Germinal center (tissue), 1 donor: ENCODE measurements around the gene ZNF101.
"Not testable (repeated sequence)": the region's sequence is repeated elsewhere in the genome, so short reads cannot be mapped to it uniquely, and the experiment has no call there.

ENCODE experiments used
- DNase-seq: peaks from one replicate; pipeline ENCODE4 v3.0.0; 2012; ENCODE audit warnings: mixed read lengths, low spot score

ZNF101 gene

DNA sequence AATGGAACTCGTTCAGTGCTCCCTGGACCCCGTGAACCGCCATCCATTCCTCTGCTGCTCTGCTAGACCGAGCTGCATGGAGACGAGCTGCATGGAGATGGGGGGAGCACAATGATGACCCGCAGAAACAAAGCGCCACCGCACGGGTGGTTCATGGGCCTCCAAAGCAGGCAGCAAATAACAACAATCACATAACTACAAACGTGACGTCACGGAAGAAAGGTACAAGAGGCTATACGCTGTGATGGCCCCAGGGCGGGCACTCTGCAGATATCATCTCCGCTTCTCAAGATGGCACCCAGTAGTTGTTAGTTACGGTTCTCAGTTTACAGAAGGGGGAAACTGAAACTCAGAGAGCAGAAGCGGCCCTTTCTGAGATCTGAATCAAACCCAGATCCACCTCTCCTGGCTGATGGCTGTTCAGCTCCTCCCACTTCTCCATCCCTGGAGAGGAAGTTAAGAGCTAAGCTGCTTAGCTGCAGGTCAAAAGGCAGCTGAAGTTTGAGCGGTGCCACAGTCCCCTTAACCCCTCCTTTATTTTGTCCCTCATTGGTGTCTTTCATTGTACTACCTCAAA is 6.9 kb upstream of the ZNF101 start:
- peak; percentile 82 for DNase-seq

DNA sequence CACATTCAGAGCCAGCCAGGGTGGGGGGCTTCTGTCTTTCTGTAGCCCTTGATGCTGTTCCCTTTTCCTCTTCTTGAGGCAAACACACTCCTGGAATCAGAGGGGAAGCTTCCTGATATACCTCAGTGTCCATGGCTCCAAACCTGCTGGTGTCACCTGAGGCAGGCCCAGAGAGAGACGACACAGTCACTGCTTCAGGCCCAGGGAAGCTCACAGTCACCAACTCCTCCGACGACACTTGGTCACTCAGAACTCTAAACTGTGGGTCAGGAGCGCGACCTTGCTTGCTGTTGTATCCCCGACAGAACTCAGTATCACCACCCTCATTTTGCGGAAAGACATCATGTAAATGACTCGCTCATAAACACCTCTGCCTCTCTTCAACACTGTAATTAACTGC is 6.3 kb upstream of the ZNF101 start:
- DNase-seq, result no peak

DNA sequence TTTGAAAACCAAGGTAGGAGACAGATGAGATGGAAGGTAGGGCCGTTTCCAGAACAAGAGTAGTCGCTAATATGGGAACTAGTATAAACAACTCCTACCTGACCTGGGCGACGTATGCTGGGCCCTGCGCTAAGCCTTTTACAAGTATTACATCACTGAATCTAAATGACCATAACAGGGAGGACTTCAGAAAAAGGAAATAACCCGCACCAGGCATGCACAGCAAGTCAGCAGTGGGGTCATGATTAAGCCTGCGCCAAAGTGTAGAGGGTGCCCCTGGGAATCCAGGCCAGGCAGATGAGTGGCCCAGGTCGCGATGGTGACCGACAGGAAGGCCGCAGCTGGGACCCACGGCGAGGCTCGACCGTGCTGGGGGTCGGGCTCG is 5.8 kb upstream of the ZNF101 start:
- DNase-seq, result no peak

DNA sequence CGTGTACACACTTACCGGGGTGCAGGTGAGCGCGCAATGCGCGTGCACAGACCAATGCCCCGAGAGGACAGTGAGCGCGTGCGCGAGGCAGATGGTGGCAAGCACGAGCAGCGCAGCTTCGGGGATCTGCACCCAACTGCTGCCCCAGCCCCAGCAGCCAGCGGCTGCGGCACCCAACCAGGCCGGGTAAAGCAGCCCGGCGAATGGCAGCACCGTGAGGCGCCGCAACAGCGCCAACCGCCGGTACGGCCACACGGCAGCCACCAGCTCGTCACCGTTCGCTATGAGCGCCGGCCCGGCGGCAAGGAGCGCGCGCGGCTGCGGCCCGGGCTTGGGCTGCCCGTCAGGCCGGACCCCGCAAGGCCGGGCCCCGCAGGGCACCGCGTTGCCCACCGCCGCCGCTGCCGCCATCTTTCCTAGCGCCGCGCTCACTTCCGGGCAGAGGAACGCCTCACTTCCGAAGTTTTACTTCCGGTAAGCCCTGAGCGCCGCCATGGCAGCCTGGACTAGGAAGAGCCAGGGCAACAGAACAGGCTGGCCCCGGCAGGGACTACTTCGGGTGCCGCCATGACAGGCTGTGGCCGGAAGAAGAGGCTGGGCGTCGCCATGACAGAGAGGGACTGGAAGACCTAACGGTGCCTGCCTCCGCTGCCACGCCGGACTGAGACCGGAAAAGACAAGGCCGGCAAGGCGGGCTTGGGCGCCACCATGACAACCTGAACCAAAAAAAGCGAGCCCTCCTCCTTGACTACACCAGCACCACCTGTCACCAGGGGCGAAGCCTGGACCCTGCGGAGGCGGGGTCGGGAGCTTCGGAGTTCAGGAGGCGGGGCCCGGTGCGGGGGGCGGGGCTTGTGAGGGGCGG is 5.2 kb upstream of the ZNF101 start, which contains the start of gene ATP13A1:
Gene ATP13A1 (minus strand): TSS at position 421 of the 865 bp plus-strand sequence. CDS start 10 bp downstream, at position 411.
- DNase-seq, result peak; percentile 88

DNA sequence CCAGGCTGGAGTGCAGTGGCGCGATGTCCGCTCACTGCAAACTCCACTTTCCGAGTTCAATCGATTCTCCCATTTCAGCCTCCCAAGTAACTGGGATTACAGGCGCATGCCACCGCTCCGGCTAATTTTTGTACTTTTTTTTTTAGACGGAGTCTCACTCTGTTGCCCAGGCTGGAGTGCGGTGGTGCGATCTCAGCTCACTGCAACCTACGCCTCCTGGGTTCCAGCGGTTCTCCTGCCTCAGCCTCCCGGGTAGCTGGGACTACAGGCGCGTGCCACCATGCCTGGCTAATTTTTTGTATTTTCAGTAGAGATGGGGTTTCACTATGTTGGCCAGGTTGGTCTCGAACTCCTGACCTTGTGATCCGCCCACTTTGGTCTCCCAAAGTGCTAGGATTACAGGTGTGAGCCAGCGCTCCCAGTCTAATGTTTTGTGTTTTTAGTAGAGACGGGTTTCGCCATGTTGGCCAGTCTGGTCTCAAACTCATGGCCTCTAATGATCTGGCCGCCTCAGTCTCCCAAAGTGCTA is 3.2 kb upstream of the ZNF101 start:
- DNase-seq, result not testable (repeated sequence)

DNA sequence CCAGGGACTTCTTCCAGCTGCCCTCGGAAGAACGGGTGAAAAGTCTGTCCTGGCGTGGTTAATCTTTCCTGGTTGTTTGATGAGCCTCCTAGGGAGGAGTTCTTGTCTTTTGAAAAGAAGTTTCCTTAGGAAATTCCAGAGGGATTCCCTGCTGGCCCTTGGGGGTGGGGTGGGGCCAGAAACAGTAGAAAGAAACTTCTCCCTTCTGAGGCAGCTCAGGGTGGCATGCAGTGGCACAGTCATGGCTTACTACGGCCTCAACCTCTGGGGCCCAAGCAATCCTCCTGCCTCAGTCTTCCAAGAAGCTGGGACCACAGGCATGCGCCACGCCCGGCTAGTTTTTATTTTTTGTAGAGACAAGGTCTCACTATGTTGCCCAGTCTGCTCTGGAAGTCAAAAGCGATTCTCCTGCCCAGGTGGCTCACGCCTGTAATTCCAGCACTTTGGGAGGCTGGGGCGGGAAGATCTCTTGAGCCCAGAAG is 1.5 kb downstream of the ZNF101 start:
- DNase-seq, result no peak

DNA sequence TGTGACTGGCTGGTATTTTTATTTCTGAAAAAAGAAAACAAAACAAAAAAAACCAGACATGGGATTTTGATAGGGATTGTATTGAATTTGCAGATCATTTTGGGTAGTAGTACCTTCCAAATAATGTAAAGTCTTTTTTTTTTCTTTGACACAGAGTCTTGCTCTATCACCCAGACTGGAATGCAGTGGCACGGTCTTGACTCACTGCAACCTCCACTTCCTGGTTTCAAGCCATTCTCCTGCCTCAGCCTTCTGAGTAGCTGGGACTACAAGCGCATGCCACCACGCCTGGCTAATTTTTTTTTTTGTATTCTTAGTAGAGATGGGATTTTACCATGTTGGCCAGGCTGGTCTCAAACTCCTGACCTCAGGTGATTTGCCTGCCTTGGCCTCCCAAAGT is 4.2 kb downstream of the ZNF101 start:
- DNase-seq, result no peak

DNA sequence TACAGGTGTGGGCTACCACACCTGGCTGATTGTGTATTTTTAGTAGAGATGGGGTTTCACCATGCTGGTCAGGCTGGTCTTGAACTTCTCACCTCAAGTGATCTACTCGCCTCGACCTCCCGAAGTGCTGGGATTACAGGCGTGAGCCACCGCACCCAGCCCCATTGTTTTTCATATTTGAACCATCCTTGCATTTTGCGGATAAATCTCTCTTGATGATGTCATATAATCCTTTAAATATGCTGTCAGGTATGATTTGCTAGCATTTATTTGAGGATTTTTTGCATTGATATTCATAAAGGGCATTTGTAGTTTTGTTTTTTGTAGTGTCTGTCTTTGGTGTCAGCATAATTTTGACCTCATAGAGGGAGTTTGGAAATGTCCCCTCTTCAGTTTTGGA is 5.7 kb downstream of the ZNF101 start:
- no peak for DNase-seq

DNA sequence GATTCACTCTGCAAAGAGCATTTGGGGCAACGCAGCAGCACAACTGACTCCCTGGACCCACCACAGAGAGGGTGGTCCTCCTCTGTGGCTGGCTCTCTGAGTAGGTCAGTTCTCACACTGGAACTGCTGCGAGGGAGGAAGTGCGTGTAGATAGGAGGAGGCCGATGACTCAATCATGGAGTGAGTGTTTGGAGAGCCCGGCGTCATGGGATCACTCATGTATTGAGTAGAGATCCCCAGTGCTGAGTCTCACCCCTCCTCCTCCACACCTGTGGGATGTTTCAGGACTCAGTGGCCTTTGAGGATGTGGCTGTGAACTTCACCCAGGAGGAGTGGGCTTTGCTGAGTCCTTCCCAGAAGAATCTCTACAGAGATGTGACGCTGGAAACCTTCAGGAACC is 8.9 kb downstream of the ZNF101 start:
- DNase-seq, result no peak

DNA sequence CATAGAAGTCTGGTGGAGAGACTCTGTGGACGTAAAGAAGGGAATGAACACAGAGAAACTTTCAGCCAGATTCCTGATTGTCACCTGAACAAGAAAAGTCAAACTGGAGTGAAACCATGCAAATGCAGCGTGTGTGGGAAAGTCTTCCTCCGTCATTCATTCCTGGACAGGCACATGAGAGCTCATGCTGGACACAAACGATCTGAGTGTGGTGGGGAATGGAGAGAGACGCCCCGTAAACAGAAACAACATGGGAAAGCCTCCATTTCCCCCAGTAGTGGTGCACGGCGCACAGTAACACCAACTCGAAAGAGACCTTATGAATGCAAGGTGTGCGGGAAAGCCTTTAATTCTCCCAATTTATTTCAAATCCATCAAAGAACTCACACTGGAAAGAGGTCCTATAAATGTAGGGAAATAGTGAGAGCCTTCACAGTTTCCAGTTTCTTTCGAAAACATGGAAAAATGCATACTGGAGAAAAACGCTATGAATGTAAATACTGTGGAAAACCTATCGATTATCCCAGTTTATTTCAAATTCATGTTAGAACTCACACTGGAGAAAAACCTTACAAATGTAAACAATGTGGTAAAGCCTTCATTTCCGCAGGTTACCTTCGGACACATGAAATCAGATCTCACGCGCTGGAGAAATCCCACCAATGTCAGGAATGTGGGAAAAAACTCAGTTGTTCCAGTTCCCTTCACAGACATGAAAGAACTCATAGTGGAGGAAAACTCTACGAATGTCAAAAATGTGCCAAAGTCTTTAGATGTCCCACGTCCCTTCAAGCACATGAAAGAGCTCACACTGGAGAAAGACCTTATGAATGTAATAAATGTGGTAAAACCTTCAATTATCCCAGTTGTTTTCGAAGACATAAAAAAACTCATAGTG is 10.8 kb downstream of the ZNF101 start:
- no peak for DNase-seq

DNA sequence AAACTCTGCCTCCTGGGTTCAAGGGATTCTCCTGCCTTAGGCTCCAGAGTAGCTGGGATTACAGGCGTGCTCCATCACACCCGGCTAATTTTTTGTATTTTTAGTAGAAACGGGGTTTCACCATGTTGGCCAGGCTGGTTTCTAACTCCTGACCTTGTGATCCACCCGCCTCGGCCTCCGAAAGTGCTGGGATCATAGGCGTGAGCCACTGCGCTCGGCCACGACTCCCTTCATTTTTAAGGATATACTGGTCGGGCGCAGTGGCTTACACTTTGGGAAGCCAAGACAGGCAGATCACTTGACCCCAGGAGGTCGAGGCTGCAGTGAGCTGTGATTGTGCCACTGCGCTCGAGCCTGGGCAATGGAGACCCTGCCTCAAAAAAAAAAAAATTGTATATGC is 17.5 kb downstream of the ZNF101 start:
- not testable (repeated sequence) for DNase-seq

DNA sequence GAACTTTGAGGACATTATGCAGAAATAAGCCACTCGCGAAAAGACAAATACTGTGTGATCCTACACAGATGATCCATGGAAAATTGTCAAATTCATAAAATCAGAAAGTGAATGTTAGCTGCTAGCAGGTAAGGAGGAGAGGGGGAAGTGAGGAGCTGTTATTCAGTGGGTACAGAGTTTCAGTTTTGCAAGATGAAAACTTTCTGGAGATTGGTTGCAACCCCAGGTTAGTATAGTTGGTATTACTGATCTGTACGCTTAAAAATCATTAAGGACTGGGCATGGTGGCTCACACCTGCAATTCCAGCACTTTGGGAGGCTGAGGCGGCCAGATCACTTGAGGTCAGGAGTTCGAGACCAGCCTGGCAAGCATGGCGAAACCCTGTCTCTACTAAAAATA is 17.9 kb downstream of the ZNF101 start:
- no peak for DNase-seq

DNA sequence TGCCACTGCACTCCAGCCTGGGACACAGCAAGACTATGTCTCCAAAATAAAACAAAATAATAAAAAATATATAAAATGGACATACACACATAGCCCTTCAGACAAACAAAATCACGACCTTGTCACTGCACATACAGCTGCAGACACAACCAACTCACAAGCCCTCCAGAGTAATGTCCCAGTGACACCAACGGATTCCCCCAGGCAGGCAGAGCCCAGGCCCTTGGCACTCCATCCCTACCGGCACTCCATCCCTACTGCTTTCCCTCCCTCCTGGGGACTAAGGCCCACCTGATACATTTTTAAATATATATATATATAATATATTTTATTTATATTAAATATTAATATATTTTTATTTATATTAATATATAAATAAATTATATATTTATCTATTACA is 18.5 kb downstream of the ZNF101 start:
- no peak for DNase-seq

DNA sequence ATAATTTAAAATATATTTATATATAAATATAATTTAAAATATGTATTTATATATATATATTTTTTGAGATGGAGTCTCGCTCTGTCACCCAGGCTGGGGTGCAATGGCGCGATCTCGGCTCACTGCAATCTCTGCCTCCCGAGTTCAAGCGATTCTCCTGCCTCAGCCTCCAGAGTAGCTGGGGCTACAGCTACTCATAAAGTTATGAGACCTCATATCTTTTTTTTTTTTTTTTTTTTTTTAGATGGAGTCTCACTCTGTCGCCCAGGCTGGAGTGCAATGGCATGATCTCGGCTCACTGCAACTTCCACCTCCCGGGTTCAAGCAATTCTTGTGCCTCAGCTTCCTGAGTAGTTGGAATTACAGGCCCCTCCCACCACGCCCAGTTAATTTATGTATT is 20.4 kb downstream of the ZNF101 start:
- not testable (repeated sequence) for DNase-seq

DNA sequence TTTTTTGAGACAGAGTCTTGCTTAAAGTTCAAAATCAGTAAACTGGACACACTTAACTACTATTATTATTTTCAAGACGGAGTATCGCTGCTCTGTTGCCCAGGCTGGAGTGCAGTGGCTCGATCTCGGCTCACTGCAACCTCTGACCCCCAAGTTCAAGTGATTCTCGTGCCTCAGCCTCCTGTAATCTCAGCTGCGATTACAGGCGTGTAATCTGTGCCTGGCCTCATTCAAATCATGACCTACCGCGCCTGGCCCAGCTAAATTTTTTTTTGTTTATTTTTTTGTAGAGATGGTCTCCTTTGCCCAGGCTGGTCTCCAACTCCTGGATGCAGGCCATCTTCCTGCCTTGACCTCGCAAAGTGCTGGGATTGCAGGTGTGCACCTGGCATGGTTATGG is 23.0 kb downstream of the ZNF101 start:
- no peak for DNase-seq

DNA sequence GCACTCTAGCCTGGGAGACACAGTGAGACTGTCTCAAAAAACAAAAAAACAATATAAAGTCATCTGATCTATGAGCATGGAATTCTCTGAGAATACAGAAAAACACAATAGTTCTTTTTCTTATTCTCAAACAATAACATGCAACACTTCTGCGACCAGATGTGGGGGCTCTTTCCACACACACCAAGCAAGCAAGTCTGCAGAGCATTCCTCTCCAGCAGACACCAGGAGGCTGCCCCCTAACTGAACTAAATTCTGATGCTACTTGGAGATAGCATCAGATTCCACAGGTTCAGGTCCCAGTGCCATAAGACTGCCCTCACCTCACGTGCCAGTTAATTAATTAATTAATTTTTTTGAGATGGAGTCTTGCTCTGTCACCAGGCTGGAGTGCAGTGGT is 27.7 kb downstream of the ZNF101 start:
- DNase-seq, result no peak

DNA sequence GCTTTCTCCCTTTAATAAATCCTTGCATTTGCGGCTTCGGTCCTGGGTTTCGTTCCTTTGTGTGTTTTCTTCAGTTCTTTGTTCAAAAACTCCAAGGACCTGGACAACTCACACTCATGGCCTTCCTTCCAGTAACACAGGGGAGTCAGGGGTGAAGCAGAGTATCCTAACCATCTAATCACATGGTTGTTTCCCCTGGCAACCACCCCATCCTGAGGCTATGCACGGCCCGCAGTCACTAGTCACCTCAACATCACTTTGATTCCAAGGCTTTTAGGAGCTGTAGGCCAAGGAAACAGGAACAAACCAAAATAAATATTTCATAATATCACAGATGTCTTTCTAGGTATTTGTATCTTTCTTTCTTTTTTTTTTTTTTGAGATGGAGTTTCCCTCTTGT is 28.9 kb downstream of the ZNF101 start:
- DNase-seq, result no peak

DNA sequence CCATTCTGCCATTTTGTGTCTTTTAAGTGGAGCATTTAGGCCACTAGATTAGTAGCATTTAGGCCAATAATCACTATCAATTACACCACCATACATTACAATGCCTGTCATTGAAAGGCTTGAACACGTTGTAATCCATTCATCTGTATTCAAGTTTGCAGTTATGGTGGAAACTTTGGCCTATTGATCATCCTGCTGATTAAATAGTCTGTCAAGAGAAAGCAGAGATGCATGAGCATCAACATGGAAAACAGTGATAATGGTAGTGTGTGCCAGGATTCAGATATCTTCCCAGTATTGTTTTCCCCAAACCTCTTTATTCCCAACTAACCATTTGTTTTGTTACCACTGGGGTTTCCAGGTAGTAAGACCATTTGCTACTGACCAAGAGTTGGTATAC is 31.9 kb downstream of the ZNF101 start:
- DNase-seq, result not testable (repeated sequence)

DNA sequence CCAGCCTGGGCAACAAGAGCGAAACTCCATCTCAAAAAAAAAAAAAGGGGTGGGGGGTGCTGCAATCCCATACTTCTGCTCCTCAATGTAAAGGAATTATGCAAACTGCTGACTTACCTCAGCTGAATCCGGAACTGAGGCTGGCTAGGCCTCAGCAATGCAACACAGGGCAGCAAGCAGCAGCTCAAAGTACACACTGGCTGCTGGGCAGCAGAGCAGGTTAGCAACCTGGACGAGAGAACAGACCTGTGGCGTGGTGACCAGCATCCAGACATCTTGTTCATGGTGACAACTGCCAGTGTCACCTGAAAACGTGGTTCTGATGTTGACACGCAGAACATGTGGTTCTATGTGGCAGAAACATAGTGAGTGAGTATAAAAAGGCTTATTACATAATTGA is 36.2 kb downstream of the ZNF101 start:
- DNase-seq, result no peak

DNA sequence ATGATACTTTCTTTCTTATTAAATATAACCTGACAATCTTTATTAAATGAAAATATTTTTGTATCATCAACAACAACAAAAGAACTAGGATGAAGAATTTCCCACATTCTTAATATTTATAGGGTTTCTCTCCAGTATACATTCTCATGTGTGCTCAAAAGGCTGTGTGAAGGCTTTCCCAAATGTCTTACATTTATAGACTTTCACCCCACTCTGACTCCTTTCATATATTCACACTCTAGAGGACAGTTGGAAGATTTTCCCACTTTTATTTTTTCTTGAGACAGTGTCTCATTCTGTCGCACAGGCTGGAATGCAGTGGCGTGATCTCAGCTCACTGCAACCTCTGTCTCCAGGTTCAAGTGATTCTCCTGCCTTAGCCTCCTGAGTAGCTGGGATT is 41.9 kb downstream of the ZNF101 start:
- no peak for DNase-seq

DNA sequence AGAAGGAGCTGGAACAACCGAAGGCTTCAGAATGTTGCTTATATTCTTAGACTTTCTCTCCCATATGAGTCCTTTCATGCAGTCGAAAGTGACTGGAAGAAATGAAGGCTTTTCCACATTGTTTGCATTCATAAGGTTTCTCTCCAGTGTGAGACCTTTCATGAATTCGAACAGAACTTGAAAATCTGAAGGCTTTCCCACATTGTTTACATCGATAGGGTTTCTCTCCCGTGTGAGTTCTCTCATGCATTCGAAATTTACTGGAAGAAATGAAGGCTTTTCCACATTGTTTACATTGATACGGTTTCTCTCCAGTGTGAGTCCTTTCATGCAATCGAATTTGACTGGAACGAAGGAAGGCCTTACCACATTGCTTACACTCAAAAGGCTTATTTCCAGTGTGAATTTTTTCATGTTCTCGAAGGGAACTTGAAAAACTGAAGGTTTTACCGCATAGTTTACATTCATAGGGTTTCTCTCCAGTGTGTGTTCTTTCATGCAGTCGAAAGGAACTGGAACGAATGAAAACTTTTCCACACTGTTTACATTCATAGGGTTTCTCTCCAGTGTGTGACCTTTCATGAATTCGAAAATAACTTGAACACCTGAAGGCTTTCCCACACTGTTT is 42.8 kb downstream of the ZNF101 start:
- no peak for DNase-seq
